HepG2 (cell line): ENCODE results near the gene PDHX. TPM values are rescaled to one million over a fixed set of nuclear protein-coding genes. Genes with fewer than 3 reads are reported as not detected.

ENCODE experiments used
- BCL6 ChIP-seq: IDR thresholded peaks from 2 replicates; pipeline ENCODE4 v1.6.1; 2016; ENCODE audit warnings: missing genetic modification reagents, missing compliant biosample characterization
- CC2D1A ChIP-seq: sonication (generic); formaldehyde crosslinking; IDR thresholded peaks from 2 replicates; pipeline ENCODE4 v1.8.1; 2023; ENCODE audit warnings: mild to moderate bottlenecking, missing genetic modification reagents
- FOSL2 ChIP-seq: sonication (generic); formaldehyde crosslinking; IDR thresholded peaks from 2 replicates; pipeline ENCODE4 v1.4.0; 2020; ENCODE audit warnings: missing genetic modification reagents
- KAT2B ChIP-seq: fragments of 150-350 bp; IDR thresholded peaks from 2 replicates; pipeline ENCODE4 v1.6.1; 2014; ENCODE audit warnings: low read depth, low read length, borderline replicate concordance
- KAT8 ChIP-seq: IDR thresholded peaks from 2 replicates; pipeline ENCODE4 v1.6.1; 2016; ENCODE audit warnings: missing genetic modification reagents, missing compliant biosample characterization
- NAIF1 ChIP-seq: sonication (generic); formaldehyde crosslinking; IDR thresholded peaks from 2 replicates; pipeline ENCODE4 v1.5.0; 2020; ENCODE audit warnings: mild to moderate bottlenecking, missing genetic modification reagents, borderline replicate concordance
- NR1H2 ChIP-seq: sonication (generic); formaldehyde crosslinking; IDR thresholded peaks from 2 replicates; pipeline ENCODE4 v1.8.1; 2022; ENCODE audit warnings: low read depth, missing genetic modification reagents, borderline replicate concordance
- SALL1 ChIP-seq: sonication (generic); formaldehyde crosslinking; IDR thresholded peaks from 2 replicates; pipeline ENCODE4 v1.8.0; 2022; ENCODE audit warnings: mild to moderate bottlenecking, missing genetic modification reagents
- SPEN ChIP-seq: sonication (generic); formaldehyde crosslinking; IDR thresholded peaks from 2 replicates; pipeline ENCODE4 v1.5.1; 2020; ENCODE audit warnings: low read depth, mild to moderate bottlenecking, missing genetic modification reagents
- TCF12 ChIP-seq, 2 experiments: fragments of 450-650 bp in 1 of 2; sonication (generic) in 1 of 2; formaldehyde crosslinking in 1 of 2; IDR thresholded peaks; 2 replicates each; pipeline versions ENCODE4 v1.6.1 to v1.8.0; 2017 to 2022; ENCODE audit warnings: antibody characterized with exemption in 1 of 2, mild to moderate bottlenecking in 1 of 2, missing genetic modification reagents in 1 of 2, moderate library complexity in 1 of 2
- ZBTB7A ChIP-seq: sonication (generic); formaldehyde crosslinking; IDR thresholded peaks from 2 replicates; pipeline ENCODE4 v1.8.0; 2022; ENCODE audit warnings: mild to moderate bottlenecking, missing genetic modification reagents
- ZNF367 ChIP-seq: sonication (generic); formaldehyde crosslinking; IDR thresholded peaks from 2 replicates; pipeline ENCODE4 v1.4.0; 2020; ENCODE audit warnings: missing genetic modification reagents, borderline replicate concordance
- ZNF451 ChIP-seq: sonication (generic); formaldehyde crosslinking; IDR thresholded peaks from 2 replicates; pipeline ENCODE4 v1.5.0; 2020; ENCODE audit warnings: mild to moderate bottlenecking, missing genetic modification reagents
- ZNF557 ChIP-seq: sonication (generic); formaldehyde crosslinking; IDR thresholded peaks from 2 replicates; pipeline ENCODE4 v1.4.0; 2020; ENCODE audit warnings: missing genetic modification reagents
- ZNF670 ChIP-seq: sonication (generic); formaldehyde crosslinking; IDR thresholded peaks from 2 replicates; pipeline ENCODE4 v1.8.0; 2022; ENCODE audit warnings: mild to moderate bottlenecking, missing genetic modification reagents, borderline replicate concordance
- ZNF7 ChIP-seq: IDR thresholded peaks from 2 replicates; pipeline ENCODE4 v1.6.1; 2016; ENCODE audit warnings: missing biosample characterization, missing genetic modification reagents
- ZNF766 ChIP-seq: sonication (generic); formaldehyde crosslinking; IDR thresholded peaks from 2 replicates; pipeline ENCODE4 v1.5.0; 2020; ENCODE audit warnings: missing genetic modification reagents, borderline replicate concordance
- ZNF773 ChIP-seq: sonication (generic); formaldehyde crosslinking; IDR thresholded peaks from 2 replicates; pipeline ENCODE4 v1.4.0; 2020; ENCODE audit warnings: missing genetic modification reagents, borderline replicate concordance
- polyA plus RNA-seq, 8 experiments: library from polyadenylated mRNA; depleted of rRNA in 3 of 8; stranded (reverse) in 7 of 8; unstranded in 1 of 8; fragments of >200 nt; fragmentation: Illumina TruSeq in 4 of 8; extraction: Trizol in 4 of 8; gene quantifications; 2 replicates each; pipeline versions ENCODE4 v1.2.1 to v1.2.3, GENCODE V29; 2011 to 2016; ENCODE audit warnings: low read depth in 4 of 8, missing spikeins in 1 of 8, mixed read lengths in 1 of 8; ENCODE audit not compliant: insufficient read depth in 1 of 8
- total RNA-seq, 5 experiments: library from RNA; depleted of rRNA; stranded (reverse); fragments of >200 nt; fragmentation: Illumina TruSeq; extraction: Trizol; gene quantifications; 2 replicates each; pipeline ENCODE4 v1.2.3, GENCODE V29; 2016; ENCODE audit warnings: low read depth in 1 of 5
- TF ChIP-seq, protein P1 (sequence below): sonication (generic); formaldehyde crosslinking; IDR thresholded peaks from 2 replicates; pipeline ENCODE4 v1.4.0; 2020; ENCODE audit warnings: missing genetic modification reagents, mild to moderate bottlenecking, borderline replicate concordance
- TF ChIP-seq, protein P2 (sequence below): sonication (generic); formaldehyde crosslinking; conservative IDR thresholded peaks from 2 replicates; pipeline ENCODE4 v1.8.0; 2022; ENCODE audit warnings: missing genetic modification reagents
- TF ChIP-seq, protein P3 (sequence below): sonication (generic); formaldehyde crosslinking; IDR thresholded peaks from 2 replicates; pipeline ENCODE4 v1.5.0; 2020; ENCODE audit warnings: missing genetic modification reagents, mild to moderate bottlenecking, borderline replicate concordance
- TF ChIP-seq, protein P4 (sequence below): sonication (generic); formaldehyde crosslinking; IDR thresholded peaks from 2 replicates; pipeline ENCODE4 v1.4.0; 2020; ENCODE audit warnings: missing genetic modification reagents, borderline replicate concordance
- TF ChIP-seq, protein P5 (sequence below): sonication (generic); formaldehyde crosslinking; IDR thresholded peaks from 2 replicates; pipeline ENCODE4 v1.8.1; 2022; ENCODE audit warnings: mild to moderate bottlenecking, missing genetic modification reagents

The PDHX gene
- total and polyA plus RNA-seq, 2 of the 13 experiments (the other 11 are each of a cell fraction or from before 2014, with no cell fraction given): 41.0 to 73.8 TPM

DNA sequence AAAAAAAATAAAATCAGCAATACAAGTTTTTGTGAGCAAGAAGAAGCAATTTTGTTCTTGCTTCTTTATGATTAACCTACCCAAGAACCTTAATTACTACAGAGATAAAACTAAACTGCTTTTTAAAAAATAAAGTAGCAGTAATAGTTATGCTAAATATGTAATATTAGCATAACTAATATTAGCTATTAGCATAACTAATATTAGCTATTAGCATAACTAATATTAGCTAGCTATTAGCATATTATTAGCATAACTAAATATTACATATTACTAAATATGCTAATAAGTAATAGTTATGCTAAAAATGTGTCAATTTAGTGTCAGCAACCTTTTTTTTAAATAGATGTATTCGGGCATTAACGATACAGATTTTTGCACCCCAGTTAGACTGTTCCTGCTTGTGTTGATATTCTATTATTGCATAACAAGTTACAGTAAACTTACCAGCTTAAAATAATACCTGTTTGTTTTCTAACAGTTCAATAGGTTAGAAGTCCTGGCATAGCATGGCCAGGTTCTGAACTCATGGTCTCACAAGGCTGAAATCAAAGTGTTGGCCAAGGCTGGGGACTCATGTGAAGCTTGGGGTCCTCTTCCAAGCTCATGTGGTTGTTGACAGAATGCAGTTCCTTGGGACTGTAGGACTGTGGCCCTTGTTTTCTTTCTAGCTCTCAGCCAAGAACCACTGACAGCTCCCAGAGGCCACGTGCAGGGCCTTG, 48.4 kb downstream of the PDHX start (continued):
- no peak for TF ChIP-seq ZNF367 (CRISPR knock-in tag)
- TF ChIP-seq ZNF766 (CRISPR knock-in tag): no peak
- TF ChIP-seq, protein P1, sequence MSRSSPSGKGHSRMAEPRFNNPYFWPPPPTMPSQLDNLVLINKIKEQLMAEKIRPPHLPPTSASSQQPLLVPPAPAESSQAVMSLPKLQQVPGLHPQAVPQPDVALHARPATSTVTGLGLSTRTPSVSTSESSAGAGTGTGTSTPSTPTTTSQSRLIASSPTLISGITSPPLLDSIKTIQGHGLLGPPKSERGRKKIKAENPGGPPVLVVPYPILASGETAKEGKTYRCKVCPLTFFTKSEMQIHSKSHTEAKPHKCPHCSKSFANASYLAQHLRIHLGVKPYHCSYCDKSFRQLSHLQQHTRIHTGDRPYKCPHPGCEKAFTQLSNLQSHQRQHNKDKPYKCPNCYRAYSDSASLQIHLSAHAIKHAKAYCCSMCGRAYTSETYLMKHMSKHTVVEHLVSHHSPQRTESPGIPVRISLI (CRISPR knock-in tag): no peak
- TF ChIP-seq KAT8 (CRISPR knock-in tag): 0 out of 2 replicates have a peak, but pooled peaks have one; percentile 11
- TF ChIP-seq BCL6 (CRISPR knock-in tag): no peak
- no peak for TF ChIP-seq ZNF773
- TF ChIP-seq CC2D1A (CRISPR knock-in tag): no peak
- TF ChIP-seq, protein P2, sequence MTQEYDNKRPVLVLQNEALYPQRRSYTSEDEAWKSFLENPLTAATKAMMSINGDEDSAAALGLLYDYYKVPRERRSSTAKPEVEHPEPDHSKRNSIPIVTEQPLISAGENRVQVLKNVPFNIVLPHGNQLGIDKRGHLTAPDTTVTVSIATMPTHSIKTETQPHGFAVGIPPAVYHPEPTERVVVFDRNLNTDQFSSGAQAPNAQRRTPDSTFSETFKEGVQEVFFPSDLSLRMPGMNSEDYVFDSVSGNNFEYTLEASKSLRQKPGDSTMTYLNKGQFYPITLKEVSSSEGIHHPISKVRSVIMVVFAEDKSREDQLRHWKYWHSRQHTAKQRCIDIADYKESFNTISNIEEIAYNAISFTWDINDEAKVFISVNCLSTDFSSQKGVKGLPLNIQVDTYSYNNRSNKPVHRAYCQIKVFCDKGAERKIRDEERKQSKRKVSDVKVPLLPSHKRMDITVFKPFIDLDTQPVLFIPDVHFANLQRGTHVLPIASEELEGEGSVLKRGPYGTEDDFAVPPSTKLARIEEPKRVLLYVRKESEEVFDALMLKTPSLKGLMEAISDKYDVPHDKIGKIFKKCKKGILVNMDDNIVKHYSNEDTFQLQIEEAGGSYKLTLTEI (CRISPR knock-in tag): no peak
- 0 out of 2 replicates have a peak, but pooled peaks have one; percentile 30 for TF ChIP-seq SALL1 (CRISPR knock-in tag)
- TF ChIP-seq, protein P3, sequence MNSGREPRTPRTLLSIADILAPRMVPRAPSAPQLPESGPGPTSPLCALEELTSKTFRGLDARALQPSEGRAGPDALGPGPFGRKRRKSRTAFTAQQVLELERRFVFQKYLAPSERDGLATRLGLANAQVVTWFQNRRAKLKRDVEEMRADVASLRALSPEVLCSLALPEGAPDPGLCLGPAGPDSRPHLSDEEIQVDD: no peak
- TF ChIP-seq, protein P4, sequence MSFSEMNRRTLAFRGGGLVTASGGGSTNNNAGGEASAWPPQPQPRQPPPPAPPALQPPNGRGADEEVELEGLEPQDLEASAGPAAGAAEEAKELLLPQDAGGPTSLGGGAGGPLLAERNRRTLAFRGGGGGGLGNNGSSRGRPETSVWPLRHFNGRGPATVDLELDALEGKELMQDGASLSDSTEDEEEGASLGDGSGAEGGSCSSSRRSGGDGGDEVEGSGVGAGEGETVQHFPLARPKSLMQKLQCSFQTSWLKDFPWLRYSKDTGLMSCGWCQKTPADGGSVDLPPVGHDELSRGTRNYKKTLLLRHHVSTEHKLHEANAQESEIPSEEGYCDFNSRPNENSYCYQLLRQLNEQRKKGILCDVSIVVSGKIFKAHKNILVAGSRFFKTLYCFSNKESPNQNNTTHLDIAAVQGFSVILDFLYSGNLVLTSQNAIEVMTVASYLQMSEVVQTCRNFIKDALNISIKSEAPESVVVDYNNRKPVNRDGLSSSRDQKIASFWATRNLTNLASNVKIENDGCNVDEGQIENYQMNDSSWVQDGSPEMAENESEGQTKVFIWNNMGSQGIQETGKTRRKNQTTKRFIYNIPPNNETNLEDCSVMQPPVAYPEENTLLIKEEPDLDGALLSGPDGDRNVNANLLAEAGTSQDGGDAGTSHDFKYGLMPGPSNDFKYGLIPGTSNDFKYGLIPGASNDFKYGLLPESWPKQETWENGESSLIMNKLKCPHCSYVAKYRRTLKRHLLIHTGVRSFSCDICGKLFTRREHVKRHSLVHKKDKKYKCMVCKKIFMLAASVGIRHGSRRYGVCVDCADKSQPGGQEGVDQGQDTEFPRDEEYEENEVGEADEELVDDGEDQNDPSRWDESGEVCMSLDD (CRISPR knock-in tag): no peak
- no peak for TF ChIP-seq TCF12 (IDR thresholded peaks at IDR 0.05)
- no peak for TF ChIP-seq TCF12 (CRISPR knock-in tag; IDR thresholded peaks at IDR 0.05)
- no peak for TF ChIP-seq ZBTB7A (CRISPR knock-in tag)
- no peak for TF ChIP-seq FOSL2
- no peak for TF ChIP-seq ZNF557 (CRISPR knock-in tag)
- TF ChIP-seq ZNF670 (CRISPR knock-in tag): no peak
- no peak for TF ChIP-seq ZNF451 (CRISPR knock-in tag)
- no peak for TF ChIP-seq SPEN (CRISPR knock-in tag)
- TF ChIP-seq ZNF7: no peak
- no peak for TF ChIP-seq NR1H2 (CRISPR knock-in tag)
- no peak for TF ChIP-seq NAIF1 (CRISPR knock-in tag)
- no peak for TF ChIP-seq KAT2B
- TF ChIP-seq, protein P5, sequence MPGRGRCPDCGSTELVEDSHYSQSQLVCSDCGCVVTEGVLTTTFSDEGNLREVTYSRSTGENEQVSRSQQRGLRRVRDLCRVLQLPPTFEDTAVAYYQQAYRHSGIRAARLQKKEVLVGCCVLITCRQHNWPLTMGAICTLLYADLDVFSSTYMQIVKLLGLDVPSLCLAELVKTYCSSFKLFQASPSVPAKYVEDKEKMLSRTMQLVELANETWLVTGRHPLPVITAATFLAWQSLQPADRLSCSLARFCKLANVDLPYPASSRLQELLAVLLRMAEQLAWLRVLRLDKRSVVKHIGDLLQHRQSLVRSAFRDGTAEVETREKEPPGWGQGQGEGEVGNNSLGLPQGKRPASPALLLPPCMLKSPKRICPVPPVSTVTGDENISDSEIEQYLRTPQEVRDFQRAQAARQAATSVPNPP: no peak
